ENCODE data around the gene WBP1L.
"Not testable (repeated sequence)": the region's sequence is repeated elsewhere in the genome, so short reads cannot be mapped to it uniquely, and the experiment has no call there.

The WBP1L gene

DNA sequence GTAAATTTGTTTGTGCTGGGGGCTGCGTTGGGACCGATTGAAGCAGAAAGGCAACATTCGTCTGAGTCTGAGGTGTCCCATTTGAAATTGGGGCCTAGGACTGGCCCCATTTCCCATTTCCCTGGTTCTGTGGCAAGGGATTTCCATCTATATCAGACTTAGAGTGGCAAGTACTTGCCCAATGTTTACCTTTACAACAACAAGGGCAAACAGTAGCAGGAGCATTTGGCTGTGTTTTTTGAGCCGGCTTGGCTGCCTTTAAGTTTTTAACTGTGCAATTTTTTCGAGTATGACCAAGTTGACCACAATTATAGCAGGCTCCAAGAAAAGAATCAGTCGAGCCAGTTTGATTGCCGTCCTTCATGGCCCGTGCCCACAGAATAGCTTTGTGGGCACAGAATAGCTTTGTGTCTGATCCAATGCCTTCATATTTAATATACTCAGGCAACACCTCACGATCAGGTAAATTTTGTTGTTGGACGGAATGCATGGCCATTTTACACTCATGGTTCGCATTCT is 98.1 kb downstream of the WBP1L start:
- H3K9me3 ChIP-seq (ENCODE audit: insufficient read depth, low read length), result no peaks in the 10 kb centered on the region
- H3K27me3 ChIP-seq (ENCODE audit: low read length), result no peaks in the 10 kb centered on the region
- no peak overlapping the region for H3K4me2 ChIP-seq (ENCODE audit: low read depth, low read length, poor library complexity, severe bottlenecking)
- H3K79me2 ChIP-seq (ENCODE audit: insufficient read depth, low read length), result no peaks in the 10 kb centered on the region
- TF ChIP-seq, protein P1, sequence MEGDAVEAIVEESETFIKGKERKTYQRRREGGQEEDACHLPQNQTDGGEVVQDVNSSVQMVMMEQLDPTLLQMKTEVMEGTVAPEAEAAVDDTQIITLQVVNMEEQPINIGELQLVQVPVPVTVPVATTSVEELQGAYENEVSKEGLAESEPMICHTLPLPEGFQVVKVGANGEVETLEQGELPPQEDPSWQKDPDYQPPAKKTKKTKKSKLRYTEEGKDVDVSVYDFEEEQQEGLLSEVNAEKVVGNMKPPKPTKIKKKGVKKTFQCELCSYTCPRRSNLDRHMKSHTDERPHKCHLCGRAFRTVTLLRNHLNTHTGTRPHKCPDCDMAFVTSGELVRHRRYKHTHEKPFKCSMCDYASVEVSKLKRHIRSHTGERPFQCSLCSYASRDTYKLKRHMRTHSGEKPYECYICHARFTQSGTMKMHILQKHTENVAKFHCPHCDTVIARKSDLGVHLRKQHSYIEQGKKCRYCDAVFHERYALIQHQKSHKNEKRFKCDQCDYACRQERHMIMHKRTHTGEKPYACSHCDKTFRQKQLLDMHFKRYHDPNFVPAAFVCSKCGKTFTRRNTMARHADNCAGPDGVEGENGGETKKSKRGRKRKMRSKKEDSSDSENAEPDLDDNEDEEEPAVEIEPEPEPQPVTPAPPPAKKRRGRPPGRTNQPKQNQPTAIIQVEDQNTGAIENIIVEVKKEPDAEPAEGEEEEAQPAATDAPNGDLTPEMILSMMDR (IDR thresholded peaks at IDR 0.05; ENCODE audit: insufficient read depth, low read length, poor library complexity, severe bottlenecking), result no peak
- TF ChIP-seq EZH2phosphoT487 (conservative IDR thresholded peaks at IDR 0.05; ENCODE audit: low read length), result no peak
- no peaks in the 10 kb centered on the region for H4K20me1 ChIP-seq (ENCODE audit: low read depth, low read length)
- no peak overlapping the region for H2AFZ ChIP-seq (ENCODE audit: low read depth, low read length, severe bottlenecking)
- H3K36me3 ChIP-seq (ENCODE audit: low read length), result no peaks in the 10 kb centered on the region
- H3K9ac ChIP-seq (ENCODE audit: low read length), result no peak overlapping the region
- H3K4me3 ChIP-seq (ENCODE audit: insufficient read depth, low read length, poor library complexity, severe bottlenecking), result no peak overlapping the region
- H3K27ac ChIP-seq (ENCODE audit: low read depth, low read length), result no peak overlapping the region
- H3K9me2 ChIP-seq (replicated peaks; ENCODE audit: insufficient read depth, low read length), result no peaks in the 10 kb centered on the region
- H3F3A ChIP-seq (ENCODE audit: insufficient read depth), result no peaks in the 10 kb centered on the region

GRCh38 chr10:102843139-102843538 is 99.4 kb downstream of the WBP1L start:
- H3K4me2 ChIP-seq (ENCODE audit: low read depth, low read length, poor library complexity, severe bottlenecking); H3K4me3 ChIP-seq (ENCODE audit: insufficient read depth, low read length, poor library complexity, severe bottlenecking); H3K79me2 ChIP-seq (ENCODE audit: insufficient read depth, low read length); H4K20me1 ChIP-seq (ENCODE audit: low read depth, low read length); H3K9ac ChIP-seq (ENCODE audit: low read length); H3K9me3 ChIP-seq (ENCODE audit: insufficient read depth, low read length); H3K9me2 ChIP-seq (replicated peaks; ENCODE audit: insufficient read depth, low read length); H3K27me3 ChIP-seq (ENCODE audit: low read length); H2AFZ ChIP-seq (ENCODE audit: low read depth, low read length, severe bottlenecking); H3K27ac ChIP-seq (ENCODE audit: low read depth, low read length); H3F3A ChIP-seq (ENCODE audit: insufficient read depth); H3K36me3 ChIP-seq (ENCODE audit: low read length): not testable (repeated sequence)

GRCh38 chr10:102844190-102844776 is 100.5 kb downstream of the WBP1L start:
- not testable (repeated sequence) for H3K4me3 ChIP-seq (ENCODE audit: insufficient read depth, low read length, poor library complexity, severe bottlenecking); H3K36me3 ChIP-seq (ENCODE audit: low read length); H3F3A ChIP-seq (ENCODE audit: insufficient read depth); H3K27me3 ChIP-seq (ENCODE audit: low read length); H3K9ac ChIP-seq (ENCODE audit: low read length); H3K27ac ChIP-seq (ENCODE audit: low read depth, low read length); H3K9me2 ChIP-seq (replicated peaks; ENCODE audit: insufficient read depth, low read length); H2AFZ ChIP-seq (ENCODE audit: low read depth, low read length, severe bottlenecking); H3K9me3 ChIP-seq (ENCODE audit: insufficient read depth, low read length); H3K79me2 ChIP-seq (ENCODE audit: insufficient read depth, low read length); H3K4me2 ChIP-seq (ENCODE audit: low read depth, low read length, poor library complexity, severe bottlenecking); H4K20me1 ChIP-seq (ENCODE audit: low read depth, low read length)

DNA sequence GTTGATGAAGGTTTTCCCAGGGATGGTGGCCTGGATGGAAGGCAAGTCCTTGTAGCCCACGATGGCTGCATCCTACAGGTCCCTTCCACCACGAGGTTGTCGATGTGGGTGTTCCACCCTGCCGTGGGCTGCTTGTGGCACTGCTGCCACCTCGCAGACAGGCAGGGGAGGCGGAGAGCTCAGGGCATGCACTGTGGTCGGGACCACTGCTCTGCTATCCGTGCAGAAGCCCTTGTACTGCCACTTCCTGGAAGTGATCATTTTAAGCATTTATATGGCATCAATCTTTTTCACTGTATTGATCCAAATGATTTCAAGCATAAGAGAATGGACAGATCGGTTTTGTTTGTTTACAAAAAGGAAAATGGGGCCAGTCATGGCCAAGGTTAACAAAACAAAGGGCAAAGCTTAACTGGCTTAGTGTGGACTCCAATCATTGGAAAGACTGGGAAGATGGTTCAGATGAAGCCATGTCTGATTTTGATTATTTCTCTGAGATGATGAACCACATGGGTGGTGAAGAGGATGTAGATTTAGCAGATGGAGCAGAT is 101.7 kb downstream of the WBP1L start:
- H3K36me3 ChIP-seq (ENCODE audit: low read length), result no peaks in the 10 kb centered on the region
- TF ChIP-seq, protein P1 (IDR thresholded peaks at IDR 0.05; ENCODE audit: insufficient read depth, low read length, poor library complexity, severe bottlenecking), result no peak
- TF ChIP-seq EZH2phosphoT487 (conservative IDR thresholded peaks at IDR 0.05; ENCODE audit: low read length), result no peak
- H3K27me3 ChIP-seq (ENCODE audit: low read length), result no peaks in the 10 kb centered on the region

More for the DNA sequence above, 101.7 kb downstream of the WBP1L start:
- no peaks in the 10 kb centered on the region for H3K9me3 ChIP-seq (ENCODE audit: insufficient read depth, low read length)
- H3K79me2 ChIP-seq (ENCODE audit: insufficient read depth, low read length), result no peaks in the 10 kb centered on the region
- H3K27ac ChIP-seq (ENCODE audit: low read depth, low read length), result no peak overlapping the region
- H2AFZ ChIP-seq (ENCODE audit: low read depth, low read length, severe bottlenecking), result no peak overlapping the region
- H3K4me2 ChIP-seq (ENCODE audit: low read depth, low read length, poor library complexity, severe bottlenecking), result no peak overlapping the region
- no peak overlapping the region for H3K9ac ChIP-seq (ENCODE audit: low read length)
- H4K20me1 ChIP-seq (ENCODE audit: low read depth, low read length), result no peaks in the 10 kb centered on the region
- no peaks in the 10 kb centered on the region for H3F3A ChIP-seq (ENCODE audit: insufficient read depth)
- H3K4me3 ChIP-seq (ENCODE audit: insufficient read depth, low read length, poor library complexity, severe bottlenecking), result no peak overlapping the region
- H3K9me2 ChIP-seq (replicated peaks; ENCODE audit: insufficient read depth, low read length), result no peaks in the 10 kb centered on the region

All from SU-DHL-6 (cell line).